Measurements from ENCODE around the gene SLC6A12.

- TF ChIP-seq CTCF (IDR thresholded peaks at IDR 0.05): no peak
- TF ChIP-seq POLR2A (IDR thresholded peaks at IDR 0.05): no peak
Measured at GRCh38 chr12:140162-140561, 73.8 kb downstream of the SLC6A12 start.
